ENCODE data around the gene MOSPD3.

Gene MOSPD3

DNA sequence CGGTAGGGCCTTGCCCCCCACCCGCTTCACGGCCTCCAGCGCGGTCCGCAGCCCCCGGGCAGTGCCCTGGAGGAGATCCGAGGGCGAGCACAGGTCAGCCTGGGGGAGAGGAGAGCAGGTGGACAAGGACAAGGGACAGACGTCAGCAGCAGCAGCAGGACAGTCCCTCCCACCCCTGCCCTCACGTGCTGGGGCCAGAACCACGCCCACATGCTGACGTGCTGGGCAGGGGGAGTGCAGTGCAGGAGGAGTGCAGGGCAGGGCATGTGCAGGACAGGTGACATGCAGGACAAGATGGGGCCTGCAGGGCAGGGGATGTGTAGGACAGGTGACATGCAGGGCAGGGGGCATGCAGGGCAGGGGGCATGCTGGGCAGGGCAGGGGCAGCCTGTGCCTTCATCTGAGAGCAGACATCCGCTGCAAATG lies 37.1 kb upstream of the MOSPD3 start:
- no peak for DNase-seq (ENCODE audit: low read depth, low spot score)

DNA sequence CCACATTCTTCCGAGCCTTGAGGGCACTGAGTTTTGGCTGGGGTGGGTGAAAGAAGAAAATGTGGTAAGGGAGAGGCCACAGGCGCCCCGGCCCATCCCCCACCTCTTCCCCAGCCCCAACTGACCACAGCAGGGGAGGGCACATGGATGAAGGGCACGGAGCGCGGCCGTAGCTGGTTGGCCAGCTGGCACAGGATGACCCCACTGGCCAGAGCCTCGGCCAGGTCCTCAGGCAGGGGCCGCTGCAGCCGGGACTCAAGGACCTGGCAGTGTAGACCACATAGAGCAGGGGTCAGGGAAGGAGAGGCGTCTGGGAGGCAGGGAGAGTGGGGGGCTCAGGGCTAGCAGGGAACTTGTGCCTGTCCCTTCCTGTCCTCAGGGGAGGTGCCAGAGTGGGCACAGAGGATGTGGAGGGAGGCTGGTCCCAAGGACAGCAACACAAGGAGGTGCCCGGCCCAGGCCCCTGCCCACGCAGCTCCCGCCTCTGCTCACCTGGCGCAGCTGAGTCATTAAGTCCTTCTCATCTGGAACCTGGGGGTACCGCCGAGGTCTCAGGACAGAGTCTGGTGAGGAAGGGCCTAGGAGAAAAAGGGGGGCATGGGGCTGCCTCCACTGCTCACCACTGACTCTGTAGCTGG lies 36.5 kb upstream of the MOSPD3 start:
- no peak for DNase-seq (ENCODE audit: low read depth, low spot score)

DNA sequence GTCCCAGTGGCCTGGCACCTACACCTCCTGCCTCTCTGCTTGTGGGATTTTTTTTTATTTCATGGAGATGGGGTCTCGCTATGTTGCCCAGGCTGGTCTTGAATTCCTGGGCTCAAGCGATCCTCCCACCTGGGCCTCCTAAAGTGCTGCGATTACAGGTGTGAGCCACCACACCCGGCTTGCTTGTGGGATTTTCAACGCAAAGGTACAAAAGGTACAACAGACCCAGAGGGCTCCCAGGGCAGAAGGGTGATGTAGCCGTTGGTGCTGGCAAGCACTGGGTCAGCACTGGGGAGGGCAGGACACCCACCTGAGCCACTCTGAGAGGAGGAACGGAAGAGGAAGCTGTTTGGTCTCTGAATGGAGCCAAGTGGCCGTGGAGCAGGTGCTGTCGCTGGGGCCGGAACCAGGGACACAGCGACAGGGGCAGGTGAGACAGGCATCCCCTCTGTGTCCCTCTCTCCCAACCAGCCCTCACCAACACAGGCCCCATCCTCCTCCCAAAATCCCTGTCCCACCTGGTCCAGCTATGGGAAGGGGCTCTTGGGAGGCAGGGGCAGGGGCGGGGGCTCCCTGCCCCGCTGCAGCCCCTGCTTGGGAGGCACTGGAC lies 35.9 kb upstream of the MOSPD3 start:
- no peak for DNase-seq (ENCODE audit: low read depth, low spot score)

DNA sequence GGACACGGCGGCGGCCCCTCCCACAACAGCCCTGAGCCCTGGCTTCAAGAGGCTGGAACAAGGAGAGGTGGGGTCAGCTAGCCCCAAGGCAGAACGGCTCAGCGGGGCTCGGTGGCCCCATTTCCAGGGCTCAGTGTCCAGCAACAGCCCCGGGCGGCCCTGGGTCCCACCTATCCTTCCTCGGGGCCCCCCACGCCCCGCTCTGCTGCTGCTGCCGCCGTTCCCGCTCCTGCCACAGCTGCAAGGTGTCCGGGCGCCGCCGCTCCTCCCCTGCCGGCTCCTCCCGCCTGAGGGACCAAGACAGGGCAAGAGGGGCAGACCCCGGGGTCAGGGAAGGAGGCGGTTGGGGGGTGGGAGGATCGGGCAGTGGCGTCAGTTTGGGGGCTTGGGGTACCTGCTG lies 35.2 kb upstream of the MOSPD3 start:
- DNase-seq (ENCODE audit: low read depth, low spot score): no peak

DNA sequence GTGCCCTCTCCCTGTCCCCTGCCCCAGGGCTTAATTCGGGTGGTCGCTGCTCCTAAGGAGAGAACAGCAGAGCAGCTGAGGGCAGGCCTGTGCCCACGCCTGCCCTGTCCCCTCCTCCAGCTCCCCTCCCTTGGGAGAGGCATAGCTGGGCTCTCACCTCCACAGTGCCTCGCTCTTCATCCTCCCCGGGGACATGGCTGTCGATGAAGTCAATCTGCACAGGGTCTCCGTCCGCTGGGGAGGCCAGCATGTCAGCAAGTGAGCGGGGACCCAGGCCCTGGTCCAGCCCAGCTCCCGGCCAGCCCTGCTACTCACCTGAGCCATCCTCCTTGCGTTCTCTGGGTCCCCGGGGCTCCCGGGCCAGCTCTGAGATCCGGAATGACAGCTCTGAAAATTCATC lies 34.8 kb upstream of the MOSPD3 start:
- DNase-seq (ENCODE audit: low read depth, low spot score): no peak

DNA sequence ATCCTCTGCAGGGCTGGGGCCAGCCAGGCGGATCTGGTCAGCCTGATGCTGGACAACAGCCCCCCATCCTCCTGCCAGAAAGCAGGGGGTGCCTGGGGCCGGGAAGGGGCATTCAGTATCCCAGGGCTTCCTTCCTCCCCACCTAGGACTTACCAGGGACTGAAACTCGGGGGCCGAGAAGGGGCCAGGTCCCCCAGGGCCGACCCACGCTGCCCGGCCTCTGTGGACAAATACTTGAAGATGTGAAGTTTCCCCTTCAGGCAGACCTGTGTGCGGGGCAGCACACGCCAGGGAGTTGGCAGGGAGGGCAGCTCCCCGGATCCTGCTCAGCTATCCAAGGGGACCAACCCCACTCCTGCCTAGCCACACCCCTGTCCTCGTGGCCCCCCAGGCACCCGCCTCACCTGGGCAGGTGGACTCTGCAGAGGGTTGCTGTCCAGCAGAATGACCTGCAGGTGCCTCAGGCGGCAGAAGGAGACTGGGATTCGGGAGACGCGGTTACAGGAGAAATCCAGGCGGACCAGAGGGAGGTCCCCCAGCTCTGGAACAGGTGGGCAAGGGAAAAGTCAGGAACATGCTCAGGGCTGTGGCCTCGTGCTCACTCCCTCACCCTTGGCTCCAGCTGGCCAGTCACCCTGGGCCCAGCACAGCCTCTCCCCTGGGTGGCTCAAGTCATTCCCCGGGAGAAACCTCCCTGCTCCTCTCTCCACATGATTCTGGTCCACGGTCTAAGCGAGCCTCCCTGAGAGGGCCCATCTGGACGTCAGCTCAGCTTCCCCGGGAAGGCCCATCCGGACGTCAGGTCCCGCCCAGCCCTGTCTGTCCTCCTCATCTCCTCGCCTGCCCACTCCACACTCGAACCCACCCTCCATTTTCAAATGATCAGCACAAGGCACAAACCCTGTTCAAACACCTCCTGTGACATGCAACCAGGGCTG lies 33.8 kb upstream of the MOSPD3 start:
- DNase-seq (ENCODE audit: low read depth, low spot score): no peak

DNA sequence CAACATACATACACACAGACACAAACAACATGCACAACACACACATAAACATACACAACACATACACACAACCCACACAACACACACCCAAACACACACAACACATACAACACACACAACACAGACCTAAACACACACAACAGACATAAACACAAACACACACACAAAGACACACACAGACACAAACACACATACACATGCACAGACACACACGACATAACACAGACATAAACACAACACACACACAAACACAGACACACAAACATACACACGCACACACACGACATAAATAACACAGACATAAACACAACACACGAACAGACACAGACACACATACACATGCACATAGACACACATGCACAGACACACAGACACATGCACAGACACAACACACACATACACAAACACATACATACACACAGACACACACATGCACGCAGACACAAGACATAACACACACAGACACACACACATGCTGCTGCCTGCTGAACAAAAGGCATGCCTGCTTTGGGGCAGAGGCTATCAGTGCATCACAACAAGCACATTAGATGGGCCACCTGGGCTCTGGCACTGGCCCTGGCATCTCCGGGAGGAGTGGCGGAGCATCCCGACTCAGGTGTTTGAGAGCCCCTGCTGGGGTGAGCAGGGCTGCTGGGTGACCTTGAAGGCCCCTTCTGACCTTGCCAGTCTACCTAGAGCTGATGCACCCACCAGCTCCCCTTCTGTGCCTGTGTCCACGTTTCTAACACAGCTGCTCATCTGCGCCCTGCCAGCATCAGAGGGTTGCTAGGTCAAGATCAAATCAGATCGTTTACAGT lies 31.7 kb upstream of the MOSPD3 start:
- DNase-seq (ENCODE audit: low read depth, low spot score): no peak

DNA sequence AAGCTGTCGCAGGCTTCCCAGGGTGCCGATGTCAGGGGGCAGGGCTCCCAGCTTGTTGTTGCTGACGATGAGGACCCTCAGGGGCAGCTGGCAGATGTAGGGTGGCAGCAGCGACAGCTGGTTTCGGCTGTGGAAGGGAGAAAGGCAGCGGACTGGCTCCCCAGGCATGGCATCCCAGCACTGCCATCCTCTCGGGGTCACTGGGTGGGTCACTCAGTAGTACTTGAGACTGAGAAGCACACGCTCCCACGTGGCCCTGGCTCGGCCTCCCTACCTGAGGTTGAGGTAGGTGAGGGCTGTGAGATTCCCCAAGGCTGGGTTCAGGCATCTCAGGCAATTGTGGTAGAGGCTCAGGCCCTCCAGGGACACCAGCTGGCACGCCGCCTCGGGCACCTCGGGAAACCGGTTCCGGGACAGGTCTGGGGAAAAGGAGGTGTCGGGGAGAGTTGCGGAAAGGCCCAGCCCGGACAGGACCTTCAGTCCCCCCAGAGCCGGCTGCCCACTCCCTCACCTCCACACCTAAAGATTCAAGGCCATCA lies 30.2 kb upstream of the MOSPD3 start:
- no peak for DNase-seq (ENCODE audit: low read depth, low spot score)

DNA sequence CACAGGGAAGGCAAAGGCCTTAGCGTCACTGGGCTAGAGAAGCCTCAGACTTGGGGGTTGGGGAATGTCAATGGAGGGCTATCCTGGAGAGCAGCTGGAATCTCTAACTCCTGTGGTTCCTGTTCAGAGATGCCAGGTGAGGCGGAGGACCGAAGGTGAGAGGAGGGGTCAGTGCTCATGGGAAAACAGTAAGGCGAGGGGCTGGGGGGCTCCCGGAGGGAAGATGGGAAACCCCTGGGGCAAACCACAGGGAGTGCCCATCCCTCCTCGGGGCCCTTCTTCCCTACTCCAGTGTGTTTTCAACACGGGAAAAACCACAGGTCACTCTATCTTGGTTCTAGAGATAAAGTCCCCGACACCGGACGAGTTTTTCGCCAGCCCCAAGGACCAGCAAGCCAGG lies 29.7 kb upstream of the MOSPD3 start:
- no peak for DNase-seq (ENCODE audit: low read depth, low spot score)

DNA sequence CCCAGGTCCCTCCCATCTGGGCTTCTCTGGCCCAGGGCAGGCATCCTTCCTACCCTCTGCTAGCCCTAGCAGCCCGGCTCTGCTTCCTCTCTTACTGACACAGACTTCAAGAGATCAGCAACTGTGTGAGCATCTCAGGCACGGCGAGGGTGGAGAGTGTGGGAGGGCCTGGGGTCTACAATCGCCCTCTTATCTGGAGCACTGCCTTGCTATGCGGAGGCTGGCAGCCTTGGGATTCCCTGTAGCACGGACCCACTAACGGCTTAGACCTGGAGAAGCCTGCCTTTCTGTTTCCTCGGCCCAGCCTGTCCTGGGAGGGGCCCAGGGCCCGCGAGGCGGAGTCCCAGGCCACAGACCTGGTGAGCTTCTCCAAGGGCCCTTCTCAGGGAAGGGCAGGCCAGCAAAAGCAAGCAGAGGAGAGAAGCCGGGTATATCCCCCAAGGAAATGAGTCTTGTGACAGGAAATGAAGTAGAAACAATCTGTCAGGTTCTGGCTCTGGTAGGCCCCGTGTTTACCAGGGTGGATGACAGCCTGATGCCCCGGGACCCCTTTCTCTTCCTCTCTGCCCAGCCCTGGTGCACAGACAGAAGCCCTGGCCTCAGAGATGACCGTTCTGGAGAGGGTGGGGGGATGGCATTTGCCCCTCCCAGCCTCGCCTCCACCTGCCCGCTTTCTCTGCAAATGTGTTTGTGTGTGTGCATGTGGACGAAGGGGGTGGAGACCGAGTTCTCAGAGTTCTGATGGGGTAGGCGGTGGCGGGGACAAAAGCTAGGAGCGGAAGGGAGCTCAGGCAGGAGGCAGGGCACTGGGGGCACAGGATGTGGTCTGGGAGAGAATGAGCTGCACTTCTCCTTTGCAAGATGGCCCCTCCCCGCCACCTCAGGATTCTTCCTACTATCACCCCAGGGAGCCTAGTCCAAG lies 28.9 kb upstream of the MOSPD3 start:
- DNase-seq (ENCODE audit: low read depth, low spot score): peak; percentile 50

DNA sequence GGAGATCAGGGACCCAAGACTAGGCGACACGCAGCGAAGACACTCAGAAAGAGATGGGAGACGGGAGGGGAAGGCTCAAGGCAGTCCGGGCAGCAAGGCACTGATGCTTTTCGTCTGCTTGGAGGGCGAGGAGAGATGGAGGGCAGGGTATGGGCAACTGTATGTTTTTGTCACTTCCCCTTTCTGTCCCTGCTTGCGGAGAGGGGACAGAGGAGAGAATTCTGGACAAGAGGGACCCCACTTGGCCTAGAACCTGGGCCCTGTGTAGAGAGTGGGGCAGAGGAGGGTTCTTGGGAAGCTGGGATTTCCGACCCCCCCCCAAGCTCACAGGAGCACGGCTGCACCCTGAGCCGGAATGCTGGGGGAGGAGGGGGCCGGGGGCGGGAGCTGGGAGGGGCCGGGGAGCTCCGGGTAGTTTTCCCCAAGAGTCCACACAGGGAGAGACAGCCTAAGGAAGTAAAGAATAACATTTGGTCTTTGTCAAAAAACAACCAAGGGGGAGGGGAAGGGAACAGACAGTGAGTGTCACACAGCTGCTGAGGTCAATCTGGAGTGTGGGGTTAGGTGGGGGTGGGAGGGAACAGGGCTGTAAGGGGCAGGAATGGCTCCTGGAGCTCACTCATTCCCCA lies 28.2 kb upstream of the MOSPD3 start:
- DNase-seq (ENCODE audit: low read depth, low spot score): no peak

DNA sequence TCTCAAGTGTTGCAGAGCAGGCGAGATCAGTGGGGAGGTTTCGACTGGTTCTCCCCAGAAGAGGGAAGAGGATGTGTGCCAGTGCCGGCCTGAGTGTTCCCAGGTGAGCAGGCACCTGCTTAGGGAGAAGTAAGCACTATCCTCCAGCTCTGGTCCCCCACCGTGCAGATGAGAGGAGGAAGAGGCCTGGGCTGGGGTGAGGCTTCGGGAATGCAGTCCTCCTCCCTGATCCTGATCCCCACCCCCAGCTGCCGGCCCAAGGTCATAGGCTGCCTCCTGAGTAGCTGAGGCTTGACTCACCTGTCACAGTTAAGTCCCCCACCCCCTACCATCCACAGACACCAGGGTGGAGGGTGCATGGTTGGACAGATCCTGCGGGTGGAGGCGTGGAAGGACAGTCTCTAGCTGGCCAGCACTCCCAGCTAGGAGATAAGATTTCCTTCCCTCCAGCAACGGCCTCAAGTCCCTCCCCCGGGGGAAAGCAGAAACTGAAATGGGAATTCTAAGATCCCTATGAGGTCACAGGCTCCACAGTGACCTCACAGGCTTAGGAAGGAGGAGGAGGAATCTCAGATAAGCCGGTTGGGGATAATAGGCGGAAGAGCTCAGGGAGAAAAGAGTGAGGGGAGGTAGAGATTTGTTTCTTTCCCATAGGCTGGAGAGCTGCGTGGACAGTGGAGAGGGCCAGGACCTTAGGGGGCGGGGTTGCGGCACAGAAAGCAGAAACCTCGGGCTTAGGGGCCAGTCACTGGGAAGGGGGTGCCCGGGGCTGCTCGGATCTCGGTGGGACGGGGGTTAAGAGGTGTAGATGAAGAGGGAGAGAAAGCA lies 27.4 kb upstream of the MOSPD3 start:
- peak; percentile 68 for DNase-seq (ENCODE audit: low read depth, low spot score)

DNA sequence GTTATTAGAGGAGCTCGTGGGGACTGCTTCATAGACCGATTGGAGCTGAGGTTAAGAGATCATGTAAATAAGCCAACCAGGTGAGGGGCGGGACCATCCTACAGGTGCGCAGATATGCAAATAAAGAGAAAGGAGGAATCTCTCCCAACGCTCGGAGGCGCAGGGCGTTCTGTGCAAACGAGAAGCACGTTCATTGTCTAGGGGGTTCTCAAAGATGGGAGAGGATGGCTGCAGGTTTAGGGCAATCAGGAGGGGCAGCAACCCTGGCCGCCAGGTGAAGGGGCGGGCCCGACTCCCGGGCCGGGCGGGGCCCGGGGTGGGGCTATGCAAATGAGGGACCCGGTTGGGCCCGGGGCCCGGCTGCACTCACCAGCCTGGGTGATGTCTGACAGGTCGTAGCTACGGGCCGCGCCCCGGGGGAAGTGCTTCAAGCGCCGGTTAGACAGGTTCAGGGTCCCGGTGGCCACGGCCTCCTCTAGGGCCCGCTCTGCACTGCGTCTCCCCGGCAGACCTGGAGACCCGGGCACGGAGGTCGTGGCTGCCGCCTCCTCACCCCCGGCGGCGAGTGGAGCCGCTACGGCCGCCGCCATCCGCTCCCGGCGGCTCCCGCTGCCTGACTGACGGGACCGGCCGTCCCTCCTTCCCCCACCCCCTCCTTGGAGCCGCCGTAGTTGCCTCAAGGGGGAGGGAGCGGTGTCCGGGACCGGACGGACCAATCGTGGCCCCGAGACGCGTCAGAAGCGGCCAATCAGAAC lies 26.7 kb upstream of the MOSPD3 start, which contains the start of gene LRCH4:
TSS of gene LRCH4 (minus strand) at position 619 of the 755 bp plus-strand sequence. CDS start at position 590, 29 bp downstream.
- DNase-seq (ENCODE audit: low read depth, low spot score): no peak

DNA sequence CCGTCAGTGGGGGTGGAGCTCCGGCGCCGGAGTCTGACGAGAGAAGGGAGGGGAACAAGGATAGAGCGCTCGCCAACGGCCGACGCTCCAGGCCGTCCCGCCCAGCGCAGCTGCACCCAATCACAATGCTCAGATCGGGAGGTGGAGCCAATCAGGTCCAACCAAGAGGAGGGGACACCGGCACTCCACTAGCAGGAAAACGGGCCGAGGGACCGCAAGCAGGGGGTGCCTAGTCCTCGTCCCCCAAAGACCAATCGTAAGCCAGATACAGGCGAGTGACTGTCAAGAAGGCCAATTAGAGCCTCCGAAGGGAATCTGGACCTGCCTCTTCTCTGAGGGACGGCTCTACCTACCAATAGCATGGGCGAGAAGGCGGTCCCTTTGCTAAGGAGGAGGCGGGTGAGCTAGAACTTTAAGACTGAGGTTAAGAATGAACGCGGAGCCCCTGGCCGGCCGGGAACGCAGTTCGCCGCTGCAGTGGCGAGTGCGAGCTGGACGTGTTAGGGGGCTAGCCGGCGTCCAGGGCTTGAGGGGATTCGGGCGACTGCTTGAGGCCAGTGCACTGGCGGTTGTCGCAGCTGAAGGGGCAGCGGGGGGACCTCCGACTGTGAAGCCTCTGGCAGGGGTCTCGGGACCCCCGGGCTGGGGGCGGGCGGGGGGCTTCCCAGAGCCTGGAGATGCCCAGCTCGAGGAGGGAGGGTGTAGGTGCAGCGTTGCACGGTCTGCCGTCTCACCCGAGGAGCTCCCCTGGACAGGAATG lies 25.9 kb upstream of the MOSPD3 start, which contains the start of gene FBXO24:
TSS of gene FBXO24 (plus strand) at position 63 of the 760 bp plus-strand sequence. CDS start at position 361, 298 bp downstream.
- peak; percentile 100 for DNase-seq (ENCODE audit: low read depth, low spot score)

DNA sequence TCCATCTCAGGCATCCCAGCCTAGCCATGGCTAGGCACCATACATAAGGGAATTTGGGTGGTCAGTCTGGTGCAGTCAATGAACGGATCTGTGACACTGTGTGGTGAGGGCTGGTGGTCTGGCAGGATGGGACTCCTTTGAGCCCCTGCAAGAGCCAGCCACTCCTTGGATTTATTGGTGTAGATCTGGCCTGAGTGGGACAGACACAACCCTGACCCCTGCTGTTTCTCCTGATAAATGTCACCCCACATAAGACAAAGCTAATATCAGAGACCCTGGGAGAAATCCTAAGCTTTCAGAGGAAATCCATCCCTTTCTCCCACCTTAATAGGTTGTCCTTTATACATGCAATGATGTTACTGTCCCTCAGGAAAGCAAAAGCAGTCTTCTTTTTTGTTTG lies 23.9 kb upstream of the MOSPD3 start:
- no peak for DNase-seq (ENCODE audit: low read depth, low spot score)

DNA sequence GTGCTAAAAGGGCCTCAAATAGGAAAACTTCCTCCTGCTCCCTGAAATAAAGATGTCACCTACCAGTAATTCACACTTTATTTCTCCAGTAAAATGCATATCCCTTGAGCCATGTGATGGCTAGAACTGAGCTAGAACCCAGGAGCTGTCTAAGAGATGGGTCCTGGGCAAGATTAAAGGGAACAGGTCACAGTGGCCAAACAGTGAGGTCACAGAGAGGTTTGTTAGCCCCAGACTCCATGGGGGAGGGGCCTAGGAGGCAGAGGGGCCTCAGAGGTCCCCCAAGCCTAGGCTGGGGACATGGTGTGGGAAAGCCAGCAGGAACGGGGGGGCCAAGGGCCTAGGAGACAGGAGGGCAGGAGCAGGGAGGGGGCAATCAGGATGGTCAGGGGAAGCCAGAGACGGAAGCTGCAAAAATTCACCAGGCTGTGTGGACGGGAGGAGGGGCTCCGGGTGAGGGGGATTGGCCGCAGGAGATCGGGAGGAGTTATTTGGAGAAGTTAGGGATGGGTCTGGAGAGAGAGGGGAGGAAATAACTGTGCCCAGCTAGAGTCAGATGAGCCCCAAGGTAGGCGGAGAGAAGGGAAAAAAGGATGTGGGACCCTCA lies 22.9 kb upstream of the MOSPD3 start:
- no peak for DNase-seq (ENCODE audit: low read depth, low spot score)
